Measurements from ENCODE around the gene REM2.

REM2 gene

GRCh38 chr14:22887260-22887989 lies 4.4 kb downstream of the REM2 start:
- peak; percentile 95 for TF ChIP-seq MAX (IDR thresholded peaks at IDR 0.05)
- TF ChIP-seq USF1 (IDR thresholded peaks at IDR 0.05), result no peak
- no peak; the same call in 1 of the 2 replicates for TF ChIP-seq TEAD4 (IDR thresholded peaks at IDR 0.05)

GRCh38 chr14:22887990-22888378 lies 5.0 kb downstream of the REM2 start:
- TF ChIP-seq EGR1 (IDR thresholded peaks at IDR 0.05) (no peak), YY1 (IDR thresholded peaks at IDR 0.05; ENCODE audit: low read depth) (no peak), TEAD4 (IDR thresholded peaks at IDR 0.05) (no peak), RAD21 (IDR thresholded peaks at IDR 0.05; ENCODE audit: low read depth) (no peak), REST (IDR thresholded peaks at IDR 0.05; ENCODE audit: low read depth) (no peak), TCF12 (IDR thresholded peaks at IDR 0.05; ENCODE audit: low read depth) (no peak), ZBTB7A (IDR thresholded peaks at IDR 0.05; ENCODE audit: low read depth) (no peak), EP300 (IDR thresholded peaks at IDR 0.05; ENCODE audit: borderline replicate concordance) (no peak), FOXM1 (IDR thresholded peaks at IDR 0.05; ENCODE audit: borderline replicate concordance, low read depth) (no peak), NFIC (IDR thresholded peaks at IDR 0.05) (no peak), CEBPB (IDR thresholded peaks at IDR 0.05) (no peak), CREB1 (IDR thresholded peaks at IDR 0.05; ENCODE audit: low read depth) (no peak), USF1 (IDR thresholded peaks at IDR 0.05) (no peak), TAF1 (IDR thresholded peaks at IDR 0.05; ENCODE audit: low read depth) (no peak), MAX (IDR thresholded peaks at IDR 0.05) (no peak)

GRCh38 chr14:22888662-22889061 lies 5.6 kb downstream of the REM2 start:
- TF ChIP-seq CREB1 (IDR thresholded peaks at IDR 0.05; ENCODE audit: low read depth), result no peak
- no peak for TF ChIP-seq TEAD4 (IDR thresholded peaks at IDR 0.05)
- TF ChIP-seq TAF1 (IDR thresholded peaks at IDR 0.05; ENCODE audit: low read depth), result no peak
- no peak for TF ChIP-seq EGR1 (IDR thresholded peaks at IDR 0.05)
- no peak for TF ChIP-seq ZBTB7A (IDR thresholded peaks at IDR 0.05; ENCODE audit: low read depth)
- no peak for TF ChIP-seq EP300 (IDR thresholded peaks at IDR 0.05; ENCODE audit: borderline replicate concordance)
- no peak for TF ChIP-seq TCF12 (IDR thresholded peaks at IDR 0.05; ENCODE audit: low read depth)
- TF ChIP-seq CEBPB (IDR thresholded peaks at IDR 0.05), result no peak
- TF ChIP-seq RAD21 (IDR thresholded peaks at IDR 0.05; ENCODE audit: low read depth), result no peak
- TF ChIP-seq REST (IDR thresholded peaks at IDR 0.05; ENCODE audit: low read depth), result no peak
- no peak for TF ChIP-seq USF1 (IDR thresholded peaks at IDR 0.05)
- TF ChIP-seq MAX (IDR thresholded peaks at IDR 0.05), result no peak
- TF ChIP-seq FOXM1 (IDR thresholded peaks at IDR 0.05; ENCODE audit: borderline replicate concordance, low read depth), result no peak
- TF ChIP-seq NFIC (IDR thresholded peaks at IDR 0.05), result no peak

- TF ChIP-seq EGR1 (IDR thresholded peaks at IDR 0.05) (no peak), REST (IDR thresholded peaks at IDR 0.05; ENCODE audit: low read depth) (no peak), NFIC (IDR thresholded peaks at IDR 0.05) (no peak), CEBPB (IDR thresholded peaks at IDR 0.05) (no peak), EP300 (IDR thresholded peaks at IDR 0.05; ENCODE audit: borderline replicate concordance) (no peak), YY1 (IDR thresholded peaks at IDR 0.05; ENCODE audit: low read depth) (no peak), USF1 (IDR thresholded peaks at IDR 0.05) (no peak), TAF1 (IDR thresholded peaks at IDR 0.05; ENCODE audit: low read depth) (no peak), ZBTB7A (IDR thresholded peaks at IDR 0.05; ENCODE audit: low read depth) (no peak), FOXM1 (IDR thresholded peaks at IDR 0.05; ENCODE audit: borderline replicate concordance, low read depth) (no peak), MAX (IDR thresholded peaks at IDR 0.05) (no peak), TEAD4 (IDR thresholded peaks at IDR 0.05) (no peak), CREB1 (IDR thresholded peaks at IDR 0.05; ENCODE audit: low read depth) (no peak), TCF12 (IDR thresholded peaks at IDR 0.05; ENCODE audit: low read depth) (no peak), RAD21 (IDR thresholded peaks at IDR 0.05; ENCODE audit: low read depth) (no peak)
Observed at GRCh38 chr14:22890416-22890815, 7.4 kb downstream of the REM2 start.
